ENCODE measurements around the gene PCDHGB7.

PCDHGB7 gene

GRCh38 chr5:141434006-141434405 lies 16.5 kb downstream of the PCDHGB7 start:
- Histone ChIP-seq H3K9me3 (ENCODE audit: control insufficient read depth, insufficient read depth, low read length) (peaks cover 14% of the 10 kb centered on the region), H3K4me1 (ENCODE audit: control insufficient read depth, low read length) (0 out of 2 replicates have a peak, but pooled peaks cover 3% of the 10 kb centered on the region), H3K4me2 (ENCODE audit: low read length) (no peak overlapping the region), H3K9me2 (replicated peaks; ENCODE audit: control insufficient read depth, low read length) (no peaks in the 10 kb centered on the region), H3K36me3 (ENCODE audit: control insufficient read depth, low read length) (peaks cover 15% of the 10 kb centered on the region), H3F3A (ENCODE audit: control insufficient read depth, insufficient read depth) (0 out of 2 replicates have a peak, but pooled peaks cover 6% of the 10 kb centered on the region), H3K4me3 (ENCODE audit: low read length) (no peak overlapping the region), H3K27ac (ENCODE audit: low read depth, low read length) (no peak overlapping the region), H4K20me1 (ENCODE audit: control insufficient read depth, insufficient read depth, low read depth, low read length) (no peaks in the 10 kb centered on the region), H3K27me3 (ENCODE audit: control insufficient read depth, low read length) (no peaks in the 10 kb centered on the region), H3K79me2 (ENCODE audit: control insufficient read depth, low read length) (no peaks in the 10 kb centered on the region)
- no peak for TF ChIP-seq CTCF (IDR thresholded peaks at IDR 0.05; ENCODE audit: low read depth, low read length, poor library complexity, severe bottlenecking)
- no peak for TF ChIP-seq EZH2phosphoT487 (IDR thresholded peaks at IDR 0.05; ENCODE audit: borderline replicate concordance, low read length)

GRCh38 chr5:141437221-141437620 lies 19.7 kb downstream of the PCDHGB7 start:
- Histone ChIP-seq H3K9me2 (replicated peaks; ENCODE audit: control insufficient read depth, low read length) (no peaks in the 10 kb centered on the region), H3K9me3 (ENCODE audit: control insufficient read depth, insufficient read depth, low read length) (no peaks in the 10 kb centered on the region; the same call in 1 of the 2 replicates), H3K27ac (ENCODE audit: low read depth, low read length) (no peak overlapping the region), H3K4me1 (ENCODE audit: control insufficient read depth, low read length) (peaks cover 3% of the 10 kb centered on the region), H3K4me2 (ENCODE audit: low read length) (no peak overlapping the region), H4K20me1 (ENCODE audit: control insufficient read depth, insufficient read depth, low read depth, low read length) (no peaks in the 10 kb centered on the region), H3K27me3 (ENCODE audit: control insufficient read depth, low read length) (no peaks in the 10 kb centered on the region), H3F3A (ENCODE audit: control insufficient read depth, insufficient read depth) (no peaks in the 10 kb centered on the region), H3K4me3 (ENCODE audit: low read length) (no peak overlapping the region), H3K36me3 (ENCODE audit: control insufficient read depth, low read length) (no peaks in the 10 kb centered on the region; the same call in 1 of the 2 replicates), H3K79me2 (ENCODE audit: control insufficient read depth, low read length) (no peaks in the 10 kb centered on the region)
- no peak for TF ChIP-seq CTCF (IDR thresholded peaks at IDR 0.05; ENCODE audit: low read depth, low read length, poor library complexity, severe bottlenecking)
- no peak for TF ChIP-seq EZH2phosphoT487 (IDR thresholded peaks at IDR 0.05; ENCODE audit: borderline replicate concordance, low read length)

GRCh38 chr5:141439411-141440141 lies 22.1 kb downstream of the PCDHGB7 start:
- Histone ChIP-seq H3K27me3 (ENCODE audit: control insufficient read depth, low read length) (no peaks in the 10 kb centered on the region), H3K36me3 (ENCODE audit: control insufficient read depth, low read length) (no peaks in the 10 kb centered on the region; the same call in 1 of the 2 replicates), H3K4me2 (ENCODE audit: low read length) (no peak overlapping the region), H3K4me3 (ENCODE audit: low read length) (no peak overlapping the region), H3K4me1 (ENCODE audit: control insufficient read depth, low read length) (peaks cover 15% of the 10 kb centered on the region), H3K27ac (ENCODE audit: low read depth, low read length) (no peak overlapping the region), H3K79me2 (ENCODE audit: control insufficient read depth, low read length) (no peaks in the 10 kb centered on the region), H3K9me2 (replicated peaks; ENCODE audit: control insufficient read depth, low read length) (no peaks in the 10 kb centered on the region), H4K20me1 (ENCODE audit: control insufficient read depth, insufficient read depth, low read depth, low read length) (no peaks in the 10 kb centered on the region), H3K9me3 (ENCODE audit: control insufficient read depth, insufficient read depth, low read length) (no peaks in the 10 kb centered on the region), H3F3A (ENCODE audit: control insufficient read depth, insufficient read depth) (0 out of 2 replicates have a peak, but pooled peaks cover 2% of the 10 kb centered on the region)
- TF ChIP-seq CTCF (IDR thresholded peaks at IDR 0.05; ENCODE audit: low read depth, low read length, poor library complexity, severe bottlenecking) (no peak), EZH2phosphoT487 (IDR thresholded peaks at IDR 0.05; ENCODE audit: borderline replicate concordance, low read length) (no peak)

All from DOHH2 (cell line).